DOHH2 (cell line): ENCODE data around the gene CD248.

Experiments
- H3F3A ChIP-seq: fragments of 200-600 bp; sonication (generic), shearing (Covaris generic); 2 replicates; pipeline ENCODE4 v1.6.0; 2016; ENCODE audit warnings: antibody characterized with exemption, mild to moderate bottlenecking; ENCODE audit not compliant: control insufficient read depth, insufficient read depth
- H3K27ac ChIP-seq: fragments of 200-600 bp; sonication (generic); 2 replicates; pipeline ENCODE4 v1.5.1; 2014; ENCODE audit warnings: low read depth, mild to moderate bottlenecking, low read length, moderate library complexity
- H3K27me3 ChIP-seq: fragments of 200-600 bp; sonication (generic); 2 replicates; pipeline ENCODE4 v1.6.1; 2014; ENCODE audit warnings: mild to moderate bottlenecking, low read length, mixed read lengths; ENCODE audit not compliant: control insufficient read depth
- H3K36me3 ChIP-seq: fragments of 200-600 bp; sonication (generic); 2 replicates; pipeline ENCODE4 v1.6.1; 2014; ENCODE audit warnings: mild to moderate bottlenecking, low read length, moderate library complexity, mixed read lengths; ENCODE audit not compliant: control insufficient read depth
- H3K4me1 ChIP-seq: fragments of 200-600 bp; sonication (generic); 2 replicates; pipeline ENCODE4 v1.6.1; 2014; ENCODE audit warnings: mild to moderate bottlenecking, low read length, mixed read lengths; ENCODE audit not compliant: control insufficient read depth
- H3K4me2 ChIP-seq: fragments of 200-600 bp; sonication (generic); 2 replicates; pipeline ENCODE4 v1.6.0; 2014; ENCODE audit warnings: mild to moderate bottlenecking, low read length, moderate library complexity
- H3K4me3 ChIP-seq: fragments of 200-600 bp; sonication (generic); 2 replicates; pipeline ENCODE4 v1.5.1; 2014; ENCODE audit warnings: mild to moderate bottlenecking, low read length, mixed read lengths
- H3K79me2 ChIP-seq: fragments of 200-600 bp; sonication (generic); 2 replicates; pipeline ENCODE4 v1.6.1; 2014; ENCODE audit warnings: mild to moderate bottlenecking, low read length, mixed read lengths; ENCODE audit not compliant: control insufficient read depth
- H3K9me2 ChIP-seq: fragments of 200-600 bp; sonication (generic); replicated peaks from 2 replicates; pipeline ENCODE4 v1.6.1; 2014; ENCODE audit warnings: mild to moderate bottlenecking, low read length, mixed read lengths; ENCODE audit not compliant: control insufficient read depth
- H3K9me3 ChIP-seq: fragments of 200-600 bp; sonication (generic); 2 replicates; pipeline ENCODE4 v1.6.1; 2014; ENCODE audit warnings: antibody characterized with exemption, low read length, mixed read lengths; ENCODE audit not compliant: control insufficient read depth, insufficient read depth
- H4K20me1 ChIP-seq: fragments of 200-600 bp; sonication (generic); 2 replicates; pipeline ENCODE4 v1.6.0; 2014; ENCODE audit warnings: low read depth, mild to moderate bottlenecking, antibody characterized with exemption, low read length, moderate library complexity; ENCODE audit not compliant: control insufficient read depth, insufficient read depth
- EZH2phosphoT487 ChIP-seq: fragments of 200-600 bp; sonication (generic); IDR thresholded peaks from 2 replicates; pipeline ENCODE4 v1.6.1; 2017; ENCODE audit warnings: borderline replicate concordance, mild to moderate bottlenecking, antibody characterized with exemption, low read length, moderate library complexity, mixed read lengths
- TF ChIP-seq, protein P1 (sequence below): fragments of 200-600 bp; sonication (generic); IDR thresholded peaks from one replicate; pipeline ENCODE4 v1.5.1; 2014; ENCODE audit warnings: antibody characterized with exemption, mild to moderate bottlenecking, low read depth, low read length; ENCODE audit not compliant: poor library complexity, severe bottlenecking

CD248 gene

DNA sequence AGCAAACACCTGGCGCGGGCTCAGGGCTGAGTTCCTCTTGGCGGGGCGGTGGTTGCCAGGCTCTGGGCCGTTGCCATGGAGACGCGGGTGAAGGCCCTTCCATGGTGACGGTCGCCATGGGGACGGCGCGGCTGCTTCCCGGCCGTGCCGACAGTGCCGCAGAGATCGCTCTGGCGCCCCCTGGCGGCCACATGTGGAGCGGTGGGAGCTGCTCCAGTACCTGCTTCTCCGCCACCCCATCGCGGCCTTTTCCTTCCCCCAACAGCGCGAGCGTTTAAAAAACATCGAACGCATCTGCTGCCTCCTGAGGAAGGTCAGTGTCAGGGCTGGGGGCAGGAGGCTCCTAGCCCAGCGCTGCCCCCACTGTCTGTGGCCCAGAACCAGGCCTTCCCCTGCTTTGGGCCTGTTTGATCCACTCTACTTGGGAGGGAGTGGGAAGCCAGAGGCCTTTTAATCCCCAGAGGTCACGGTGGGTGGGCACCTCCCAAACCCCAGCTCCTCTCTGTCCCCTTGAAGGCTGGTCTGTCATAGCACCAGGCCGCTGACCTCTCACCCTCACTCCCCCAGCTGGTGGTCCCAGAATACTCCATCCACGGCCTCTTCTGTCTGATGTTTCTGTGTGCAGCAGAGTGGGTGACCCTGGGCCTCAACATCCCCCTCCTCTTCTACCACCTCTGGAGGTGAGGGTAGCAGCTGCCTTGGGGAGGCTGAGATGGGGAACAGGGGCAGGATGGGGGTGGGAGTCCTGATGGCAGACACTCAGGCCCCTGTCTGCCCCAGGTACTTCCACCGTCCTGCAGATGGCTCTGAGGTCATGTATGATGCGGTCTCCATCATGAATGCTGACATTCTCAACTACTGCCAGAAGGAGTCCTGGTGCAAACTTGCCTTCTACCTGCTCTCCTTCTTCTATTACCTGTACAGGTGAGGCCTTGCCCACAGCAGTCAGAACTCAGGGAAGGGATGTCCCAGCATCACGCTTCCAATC is 34.1 kb downstream of the CD248 start:
- peaks cover 3% of the 10 kb centered on the region; the same call in 1 of the 2 replicates for H3K36me3 ChIP-seq
- no peaks in the 10 kb centered on the region for H3K9me3 ChIP-seq
- peaks cover 35% of the 10 kb centered on the region for H3K4me1 ChIP-seq
- no peaks in the 10 kb centered on the region for H4K20me1 ChIP-seq
- no peaks in the 10 kb centered on the region for H3K27me3 ChIP-seq
- H3K4me2 ChIP-seq, result peak overlapping the region; percentile 66
- H3K79me2 ChIP-seq, result peaks cover 6% of the 10 kb centered on the region
- H3K9me2 ChIP-seq, result no peaks in the 10 kb centered on the region
- no peak for TF ChIP-seq EZH2phosphoT487
- TF ChIP-seq, protein P1, sequence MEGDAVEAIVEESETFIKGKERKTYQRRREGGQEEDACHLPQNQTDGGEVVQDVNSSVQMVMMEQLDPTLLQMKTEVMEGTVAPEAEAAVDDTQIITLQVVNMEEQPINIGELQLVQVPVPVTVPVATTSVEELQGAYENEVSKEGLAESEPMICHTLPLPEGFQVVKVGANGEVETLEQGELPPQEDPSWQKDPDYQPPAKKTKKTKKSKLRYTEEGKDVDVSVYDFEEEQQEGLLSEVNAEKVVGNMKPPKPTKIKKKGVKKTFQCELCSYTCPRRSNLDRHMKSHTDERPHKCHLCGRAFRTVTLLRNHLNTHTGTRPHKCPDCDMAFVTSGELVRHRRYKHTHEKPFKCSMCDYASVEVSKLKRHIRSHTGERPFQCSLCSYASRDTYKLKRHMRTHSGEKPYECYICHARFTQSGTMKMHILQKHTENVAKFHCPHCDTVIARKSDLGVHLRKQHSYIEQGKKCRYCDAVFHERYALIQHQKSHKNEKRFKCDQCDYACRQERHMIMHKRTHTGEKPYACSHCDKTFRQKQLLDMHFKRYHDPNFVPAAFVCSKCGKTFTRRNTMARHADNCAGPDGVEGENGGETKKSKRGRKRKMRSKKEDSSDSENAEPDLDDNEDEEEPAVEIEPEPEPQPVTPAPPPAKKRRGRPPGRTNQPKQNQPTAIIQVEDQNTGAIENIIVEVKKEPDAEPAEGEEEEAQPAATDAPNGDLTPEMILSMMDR, result peak; percentile 92
- peak overlapping the region; percentile 44; the same call in 1 of the 2 replicates for H3K4me3 ChIP-seq
- H3K27ac ChIP-seq, result peak overlapping the region; percentile 18; the same call in 1 of the 2 replicates
- H3F3A ChIP-seq, result peaks cover 3% of the 10 kb centered on the region; the same call in 1 of the 2 replicates

DNA sequence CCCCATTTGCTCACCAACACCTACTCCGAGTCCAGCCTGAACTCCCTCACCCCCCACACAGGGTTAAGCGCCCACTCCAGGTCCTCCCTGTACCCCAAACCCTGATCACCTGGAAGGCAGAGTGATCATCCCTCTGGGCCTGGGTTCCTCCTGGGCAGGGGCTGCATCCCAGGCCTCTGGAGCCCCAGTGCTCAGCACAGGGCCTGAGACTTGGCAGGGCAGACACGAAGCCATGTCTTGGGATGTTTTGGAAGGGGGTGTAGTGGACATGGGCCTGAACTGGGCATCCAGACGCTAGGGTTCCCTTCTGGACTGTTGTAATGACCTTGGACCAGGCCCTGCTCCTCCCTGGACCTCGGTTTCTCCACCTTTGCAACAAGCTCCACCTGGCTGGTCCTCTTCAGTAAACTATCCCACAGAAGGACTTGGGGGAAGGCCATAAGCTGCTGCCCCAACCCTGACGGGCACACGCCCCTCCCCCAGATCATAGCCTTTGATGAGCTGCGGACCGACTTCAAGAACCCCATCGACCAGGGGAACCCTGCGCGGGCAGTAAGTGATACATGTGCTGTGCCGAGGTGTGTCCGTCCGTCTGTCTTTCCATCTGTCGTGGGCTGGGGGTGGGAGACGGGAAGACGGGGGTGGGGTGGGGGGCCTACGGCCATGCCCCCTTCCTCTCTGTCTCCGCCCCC is 34.9 kb downstream of the CD248 start:
- Histone ChIP-seq H3K4me3 (peak overlapping the region; percentile 44), H3K36me3 (peaks cover 3% of the 10 kb centered on the region; the same call in 1 of the 2 replicates), H3K4me2 (peak overlapping the region; percentile 66), H3F3A (peaks cover 3% of the 10 kb centered on the region; the same call in 1 of the 2 replicates), H3K27ac (no peak overlapping the region), H3K9me3 (no peaks in the 10 kb centered on the region), H3K9me2 (no peaks in the 10 kb centered on the region), H3K79me2 (peaks cover 3% of the 10 kb centered on the region; the same call in 1 of the 2 replicates), H3K4me1 (peaks cover 36% of the 10 kb centered on the region), H4K20me1 (no peaks in the 10 kb centered on the region), H3K27me3 (no peaks in the 10 kb centered on the region)
- TF ChIP-seq, protein P1, result no peak
- no peak for TF ChIP-seq EZH2phosphoT487

GRCh38 chr11:66281001-66281400 is 35.8 kb downstream of the CD248 start:
- Histone ChIP-seq H3K9me2 (no peaks in the 10 kb centered on the region), H3K27ac (no peak overlapping the region), H3K79me2 (peaks cover 3% of the 10 kb centered on the region; the same call in 1 of the 2 replicates), H3K36me3 (peaks cover 8% of the 10 kb centered on the region; the same call in 1 of the 2 replicates), H3K9me3 (no peaks in the 10 kb centered on the region), H4K20me1 (no peaks in the 10 kb centered on the region), H3K4me3 (no peak overlapping the region), H3K4me1 (peaks cover 36% of the 10 kb centered on the region), H3K27me3 (no peaks in the 10 kb centered on the region), H3K4me2 (no peak overlapping the region), H3F3A (peaks cover 3% of the 10 kb centered on the region; the same call in 1 of the 2 replicates)
- TF ChIP-seq, protein P1, result no peak
- no peak for TF ChIP-seq EZH2phosphoT487
